ENCODE results near the gene FAM169A.
"Not testable (repeated sequence)": the region's sequence is repeated elsewhere in the genome, so short reads cannot be mapped to it uniquely, and the experiment has no call there.

DNA sequence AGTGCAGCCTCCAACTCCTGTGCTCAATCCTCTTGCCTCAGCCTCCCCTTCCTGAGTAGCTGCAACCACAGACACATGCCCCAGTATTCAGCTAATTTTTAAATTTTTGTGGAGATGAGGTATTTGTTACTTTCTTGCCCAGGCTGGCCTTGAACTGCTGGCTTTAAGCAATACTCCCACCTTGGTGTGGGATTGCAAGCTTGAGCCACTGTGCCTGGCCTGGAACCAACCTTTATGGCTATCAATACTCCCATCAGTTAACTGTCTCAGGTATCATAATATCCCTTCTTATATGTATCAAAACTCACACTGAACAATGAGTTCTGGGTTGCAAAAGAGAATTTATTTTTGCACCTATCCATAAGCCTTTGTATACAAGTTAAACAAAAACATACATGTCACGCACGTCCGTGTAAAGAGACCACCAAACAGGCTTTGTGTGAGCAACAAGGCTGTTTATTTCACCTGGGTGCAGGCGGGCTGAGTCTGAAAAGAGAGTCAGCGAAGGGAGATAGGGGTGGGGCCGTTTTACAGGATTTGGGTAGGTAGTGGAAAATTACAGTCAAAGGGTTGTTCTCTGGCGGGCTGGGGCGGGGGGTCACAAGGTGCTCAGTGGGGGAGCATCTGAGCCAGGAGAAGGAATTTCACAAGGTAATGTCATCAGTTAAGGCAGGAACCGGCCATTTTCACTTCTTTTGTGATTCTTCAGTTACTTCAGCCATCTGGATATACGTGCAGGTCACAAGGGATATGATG lies 16.4 kb upstream of the FAM169A start:
- TF ChIP-seq CTCF (IDR thresholded peaks at IDR 0.05); EZH2 (IDR thresholded peaks at IDR 0.05; ENCODE audit: borderline replicate concordance, insufficient read depth, low read depth, low read length, poor library complexity, severe bottlenecking): not testable (repeated sequence)
